AG08395 (cell line): ENCODE data around the gene CEP112.
"Not testable (repeated sequence)": the region's sequence is repeated elsewhere in the genome, so short reads cannot be mapped to it uniquely, and the experiment has no call there.

Source experiments
- DNase-seq: peaks from one replicate; pipeline ENCODE4 v3.0.0; 2012; ENCODE audit warnings: mixed read lengths, low spot score

CEP112 gene

GRCh38 chr17:66152756-66153155, 39.2 kb downstream of the CEP112 start:
- DNase-seq, result peak; percentile 8

DNA sequence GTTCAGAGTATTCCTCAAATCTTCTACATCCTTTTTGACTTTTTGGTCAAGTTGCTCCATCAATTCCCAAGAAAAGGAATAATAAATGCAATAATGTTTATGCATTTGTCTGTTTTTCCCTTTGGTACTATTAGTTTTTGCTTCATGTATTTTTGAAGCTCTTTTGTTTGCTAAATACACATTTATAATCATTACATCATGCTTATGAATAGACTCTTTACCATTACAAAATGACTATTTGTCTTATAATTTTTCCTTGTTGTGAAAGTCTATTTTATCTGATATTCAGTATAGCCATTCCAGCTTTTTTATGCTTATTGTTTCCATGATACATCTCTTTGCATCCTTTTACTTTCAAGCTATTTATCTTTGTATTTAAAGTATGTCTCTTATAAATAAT, 41.2 kb downstream of the CEP112 start:
- no peak for DNase-seq

- no peak for DNase-seq
Measured at GRCh38 chr17:66149562-66149961, 42.4 kb downstream of the CEP112 start.

GRCh38 chr17:66146394-66146793, 45.5 kb downstream of the CEP112 start:
- DNase-seq, result no peak

DNA sequence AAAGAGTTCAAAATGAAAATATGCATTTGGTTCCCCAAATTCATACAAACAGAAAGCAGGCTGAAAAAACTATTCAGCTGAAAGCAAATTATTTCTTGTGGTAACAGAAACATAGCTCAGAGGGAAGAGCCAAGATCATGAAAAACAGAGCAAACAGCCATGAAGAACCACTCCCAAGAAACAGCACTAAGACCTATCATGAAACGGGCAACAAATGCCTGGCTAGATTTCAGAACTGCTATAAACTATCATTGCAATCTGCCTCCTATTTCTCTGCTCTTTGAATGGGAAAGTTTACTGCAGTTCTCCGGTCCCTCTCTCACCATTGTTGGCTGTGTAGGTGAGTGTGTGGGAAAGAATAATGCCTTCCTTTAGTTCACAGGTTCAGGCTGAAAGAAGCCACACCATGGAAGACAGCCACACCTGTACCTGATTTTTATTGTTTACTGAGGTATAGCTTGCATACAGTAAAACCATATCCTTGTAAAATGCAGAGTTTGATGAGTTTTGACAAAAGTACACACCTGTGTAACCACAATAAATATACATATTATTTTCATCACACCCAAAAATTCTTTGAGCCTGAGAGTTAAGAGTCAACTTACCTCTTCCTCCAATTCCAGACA, 48.2 kb downstream of the CEP112 start:
- DNase-seq, result no peak

- no peak for DNase-seq
Measured at GRCh38 chr17:66142428-66142827, 49.5 kb downstream of the CEP112 start.

GRCh38 chr17:66138120-66138519, 53.8 kb downstream of the CEP112 start:
- DNase-seq, result no peak

DNA sequence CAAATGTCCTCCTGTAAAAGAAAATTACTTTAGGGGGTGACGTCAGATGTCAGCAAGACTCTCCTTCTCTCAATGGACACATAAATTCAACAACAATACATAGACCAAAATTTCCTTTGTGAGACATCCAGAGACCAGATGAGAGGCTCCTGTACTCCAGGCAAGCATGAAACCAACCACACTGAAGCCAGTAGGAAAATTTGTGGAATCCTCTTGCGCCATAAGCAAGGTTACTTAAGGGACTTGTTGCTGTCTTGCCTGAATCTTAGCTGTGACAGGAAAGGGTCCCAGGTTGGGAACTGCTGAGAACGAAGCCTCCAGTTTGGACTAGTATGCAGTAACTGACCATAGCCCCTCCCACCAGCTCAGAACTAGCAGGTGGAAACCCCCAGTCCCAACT, 56.0 kb downstream of the CEP112 start:
- DNase-seq, result peak; percentile 19

DNA sequence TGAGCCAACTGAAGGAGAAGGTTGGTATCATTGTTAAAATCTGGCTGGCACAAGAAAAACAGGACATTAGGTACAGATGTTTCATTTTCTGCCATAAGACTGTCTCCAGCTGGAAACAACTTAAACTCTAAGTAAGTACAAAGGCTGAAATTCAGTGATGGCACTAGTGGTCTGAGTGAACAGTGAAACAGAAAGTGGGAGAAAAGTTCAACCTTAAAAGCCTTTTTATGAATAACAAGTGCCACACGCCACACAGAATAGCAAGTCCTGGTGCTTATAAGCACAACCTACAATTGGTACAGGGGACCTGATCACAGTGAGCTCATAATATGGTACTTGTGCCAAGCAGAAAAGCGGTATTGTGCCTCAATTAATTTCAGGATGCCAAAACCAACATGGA, 56.7 kb downstream of the CEP112 start:
- DNase-seq, result no peak

GRCh38 chr17:66129759-66130158, 62.2 kb downstream of the CEP112 start:
- DNase-seq, result no peak

GRCh38 chr17:66126231-66126630, 65.7 kb downstream of the CEP112 start:
- no peak for DNase-seq

- DNase-seq, result peak; percentile 26
Measured at GRCh38 chr17:66123163-66123562, 68.8 kb downstream of the CEP112 start.

GRCh38 chr17:66115246-66115645, 76.7 kb downstream of the CEP112 start:
- DNase-seq, result peak; percentile 60

DNA sequence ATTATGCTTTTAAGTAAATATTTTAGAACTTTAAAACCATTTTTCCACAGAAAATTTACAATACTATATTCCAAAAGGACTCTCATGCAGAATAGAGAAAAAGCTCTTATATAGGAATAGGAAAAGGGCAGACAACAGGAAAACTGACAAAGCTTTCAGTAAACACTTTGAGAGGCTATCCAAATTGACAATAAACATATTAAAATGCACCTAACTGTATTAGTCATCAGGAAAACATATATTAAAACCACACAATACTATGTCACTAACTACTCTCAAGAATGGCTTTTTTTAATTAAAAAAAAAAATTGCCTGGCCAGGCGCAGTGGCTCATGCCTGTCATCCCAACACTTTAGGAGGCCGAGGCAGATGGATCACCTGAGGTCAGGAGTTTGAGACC, 77.3 kb downstream of the CEP112 start:
- no peak for DNase-seq

DNA sequence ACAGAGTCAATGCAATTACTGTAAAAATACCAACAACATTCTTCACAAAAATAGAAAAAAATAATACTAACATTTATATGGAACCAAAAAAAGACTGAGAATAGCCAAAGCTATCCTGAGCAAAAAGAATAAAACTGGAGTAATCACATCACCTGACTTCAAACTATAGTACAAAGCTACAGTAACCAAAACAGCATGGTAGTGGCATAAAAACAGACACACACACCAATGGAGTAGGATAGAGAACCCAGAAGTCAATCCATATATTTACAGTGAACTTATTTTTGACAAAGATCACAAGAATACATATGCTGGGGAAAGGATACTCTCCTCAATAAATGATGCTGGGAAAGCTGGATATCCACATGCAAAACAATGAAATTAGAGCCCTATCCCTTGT, 84.2 kb downstream of the CEP112 start:
- DNase-seq, result no peak

- no peak for DNase-seq
Measured at GRCh38 chr17:66098040-66098439, 93.9 kb downstream of the CEP112 start.

GRCh38 chr17:66094727-66095126, 97.2 kb downstream of the CEP112 start:
- DNase-seq, result no peak

- no peak for DNase-seq
Measured at GRCh38 chr17:66091445-66092080, 100.4 kb downstream of the CEP112 start.

- no peak for DNase-seq
Measured at GRCh38 chr17:66089764-66090163, 102.2 kb downstream of the CEP112 start.

DNA sequence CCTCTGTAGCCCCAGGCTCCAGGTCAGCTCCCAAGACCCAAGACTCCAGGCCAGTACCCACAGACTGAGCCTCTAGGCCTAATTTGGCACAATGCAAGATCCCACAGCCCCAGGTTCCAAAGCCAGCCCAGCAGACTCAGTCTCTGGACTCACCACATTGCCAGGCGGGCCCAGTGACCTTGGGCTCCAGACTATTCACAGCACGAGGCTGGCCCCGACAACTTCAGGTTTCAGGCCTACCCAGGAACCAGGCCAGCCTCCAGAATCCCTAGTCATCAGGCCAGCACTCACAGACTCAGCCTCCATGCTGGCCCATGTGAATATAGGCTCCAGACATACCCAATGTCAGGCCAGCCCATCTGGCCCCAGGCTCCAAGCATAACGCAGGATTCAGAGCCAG, 103.8 kb downstream of the CEP112 start:
- no peak for DNase-seq

DNA sequence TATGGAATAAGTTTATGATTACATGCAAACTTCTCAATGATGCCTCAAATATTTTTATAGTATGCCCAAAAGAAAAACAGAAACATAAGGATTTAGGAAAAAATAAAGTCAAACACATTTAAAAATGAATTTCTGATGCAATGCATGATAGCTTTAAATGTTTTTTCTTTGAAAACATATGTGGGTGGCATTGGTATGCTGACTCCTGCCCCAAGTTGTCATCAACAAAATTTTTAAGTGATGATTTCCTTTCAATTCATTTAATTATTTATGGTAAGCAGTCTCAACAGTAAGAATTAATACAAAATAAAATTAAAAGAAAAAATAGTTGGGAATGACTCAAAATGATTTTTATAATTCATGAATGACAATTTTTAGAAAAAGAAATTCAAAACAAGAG, 104.9 kb downstream of the CEP112 start:
- no peak for DNase-seq

- DNase-seq, result no peak
Measured at GRCh38 chr17:66085221-66085620, 106.7 kb downstream of the CEP112 start.

GRCh38 chr17:66080670-66081069, 111.3 kb downstream of the CEP112 start:
- DNase-seq, result not testable (repeated sequence)

GRCh38 chr17:66076546-66077190, 115.3 kb downstream of the CEP112 start:
- DNase-seq, result no peak
